Neuronal stem cell (in vitro differentiated cells): ENCODE results near the gene CDKN1A.

Source experiments
- DNase-seq: peaks from one replicate; pipeline ENCODE4 v3.0.0-alpha.2; 2013; ENCODE audit warnings: low spot score
- H2AFZ ChIP-seq: one replicate; pipeline ENCODE4 v1.6.1; 2013; ENCODE audit warnings: mild to moderate bottlenecking, low read length, inconsistent platforms
- H2AK5ac ChIP-seq: 2 replicates; pipeline ENCODE4 v1.6.1; 2013; ENCODE audit warnings: low read depth, mild to moderate bottlenecking, inconsistent platforms, low read length, moderate library complexity, mixed read lengths
- H2BK120ac ChIP-seq: 2 replicates; pipeline ENCODE4 v1.6.1; 2013; ENCODE audit warnings: low read depth, mild to moderate bottlenecking, inconsistent platforms, low read length, moderate library complexity, mixed read lengths
- H2BK12ac ChIP-seq: one replicate; pipeline ENCODE4 v1.6.1; 2013; ENCODE audit warnings: low read length, inconsistent platforms
- H2BK15ac ChIP-seq: 2 replicates; pipeline ENCODE4 v1.6.1; 2013; ENCODE audit warnings: mild to moderate bottlenecking, low read length, inconsistent platforms, mixed read lengths
- H2BK5ac ChIP-seq: one replicate; pipeline ENCODE4 v1.6.1; 2013; ENCODE audit warnings: inconsistent platforms, mild to moderate bottlenecking, low read length, moderate library complexity
- H3K14ac ChIP-seq: one replicate; pipeline ENCODE4 v1.6.1; 2013; ENCODE audit warnings: low read length, inconsistent platforms
- H3K18ac ChIP-seq: 2 replicates; pipeline ENCODE4 v1.6.1; 2013; ENCODE audit warnings: low read length, inconsistent platforms
- H3K23ac ChIP-seq: 2 replicates; pipeline ENCODE4 v1.6.1; 2013; ENCODE audit warnings: low read depth, mild to moderate bottlenecking, mixed read lengths, low read length, inconsistent platforms; ENCODE audit not compliant: poor library complexity
- H3K27ac ChIP-seq: replicated peaks from 3 replicates; pipeline ENCODE4 v1.5.1; 2013; ENCODE audit warnings: low read length, inconsistent platforms
- H3K27me3 ChIP-seq, 3 experiments: 2 replicates each; pipeline ENCODE4 v1.6.1; 2013; ENCODE audit warnings: low read length in 3 of 3, mild to moderate bottlenecking in 2 of 3, inconsistent platforms in 1 of 3, low read depth in 1 of 3, mixed read lengths in 1 of 3, moderate library complexity in 1 of 3; ENCODE audit not compliant: control insufficient read depth in 3 of 3, insufficient read depth in 3 of 3
- H3K36me3 ChIP-seq, 2 donors: replicated peaks in 1 of 2; 2 replicates each; pipeline ENCODE4 v1.6.1; 2013; ENCODE audit warnings: low read length in 2 of 2; ENCODE audit not compliant: control insufficient read depth in 2 of 2, insufficient read depth in 2 of 2
- H3K4ac ChIP-seq: 2 replicates; pipeline ENCODE4 v1.6.1; 2013; ENCODE audit warnings: inconsistent platforms, mild to moderate bottlenecking, low read length, moderate library complexity
- H3K4me1 ChIP-seq, 2 donors: 1 replicate in 1 of 2; 2 replicates in 1 of 2; pipeline ENCODE4 v1.6.1; 2013; ENCODE audit warnings: low read length in 2 of 2, low read depth in 1 of 2; ENCODE audit not compliant: control insufficient read depth in 2 of 2, insufficient read depth in 1 of 2
- H3K4me2 ChIP-seq: one replicate; pipeline ENCODE4 v1.6.1; 2013; ENCODE audit warnings: mild to moderate bottlenecking, low read length, inconsistent platforms; ENCODE audit not compliant: insufficient read depth, poor library complexity, severe bottlenecking
- H3K4me3 ChIP-seq, 2 donors: 2 replicates each; pipeline ENCODE4 v1.5.1; 2013; ENCODE audit warnings: low read length in 2 of 2, mild to moderate bottlenecking in 2 of 2, inconsistent platforms in 1 of 2, moderate library complexity in 1 of 2
- H3K79me1 ChIP-seq: one replicate; pipeline ENCODE4 v1.6.1; 2013; ENCODE audit warnings: low read depth, mild to moderate bottlenecking, inconsistent platforms, low read length, moderate library complexity
- H3K9ac ChIP-seq: one replicate; pipeline ENCODE4 v1.6.1; 2013; ENCODE audit warnings: mild to moderate bottlenecking, low read depth, low read length, inconsistent platforms; ENCODE audit not compliant: poor library complexity
- H3K9me3 ChIP-seq, 2 donors: replicated peaks in 1 of 2; 2 replicates each; pipeline versions ENCODE3 to v1.6.1; 2013; ENCODE audit warnings: low read length in 2 of 2, mild to moderate bottlenecking in 2 of 2, inconsistent platforms in 1 of 2, low read depth in 1 of 2, mixed read lengths in 1 of 2, moderate library complexity in 1 of 2; ENCODE audit not compliant: control insufficient read depth in 2 of 2, insufficient read depth in 1 of 2
- H4K8ac ChIP-seq: one replicate; pipeline ENCODE4 v1.6.1; 2013; ENCODE audit warnings: low read depth, mild to moderate bottlenecking, inconsistent platforms, low read length, moderate library complexity
- H4K91ac ChIP-seq: one replicate; pipeline ENCODE4 v1.6.1; 2013; ENCODE audit warnings: low read length, low read depth, mild to moderate bottlenecking, inconsistent platforms; ENCODE audit not compliant: poor library complexity
- WGBS, 2 donors: extraction: QIAGEN DNeasy Blood & Tissue Kit; methylation state at CpG; one replicate each; pipeline ENCODE4 v1.1.7; 2013; ENCODE audit warnings: missing lambda C conversion rate in 2 of 2, mixed read lengths in 1 of 2; ENCODE audit not compliant: insufficient read length in 2 of 2, insufficient replicate concordance in 1 of 2; ENCODE audit errors: extremely low coverage in 2 of 2; 5-methylcytosine and 5-hydroxymethylcytosine counted together

The CDKN1A gene

DNA sequence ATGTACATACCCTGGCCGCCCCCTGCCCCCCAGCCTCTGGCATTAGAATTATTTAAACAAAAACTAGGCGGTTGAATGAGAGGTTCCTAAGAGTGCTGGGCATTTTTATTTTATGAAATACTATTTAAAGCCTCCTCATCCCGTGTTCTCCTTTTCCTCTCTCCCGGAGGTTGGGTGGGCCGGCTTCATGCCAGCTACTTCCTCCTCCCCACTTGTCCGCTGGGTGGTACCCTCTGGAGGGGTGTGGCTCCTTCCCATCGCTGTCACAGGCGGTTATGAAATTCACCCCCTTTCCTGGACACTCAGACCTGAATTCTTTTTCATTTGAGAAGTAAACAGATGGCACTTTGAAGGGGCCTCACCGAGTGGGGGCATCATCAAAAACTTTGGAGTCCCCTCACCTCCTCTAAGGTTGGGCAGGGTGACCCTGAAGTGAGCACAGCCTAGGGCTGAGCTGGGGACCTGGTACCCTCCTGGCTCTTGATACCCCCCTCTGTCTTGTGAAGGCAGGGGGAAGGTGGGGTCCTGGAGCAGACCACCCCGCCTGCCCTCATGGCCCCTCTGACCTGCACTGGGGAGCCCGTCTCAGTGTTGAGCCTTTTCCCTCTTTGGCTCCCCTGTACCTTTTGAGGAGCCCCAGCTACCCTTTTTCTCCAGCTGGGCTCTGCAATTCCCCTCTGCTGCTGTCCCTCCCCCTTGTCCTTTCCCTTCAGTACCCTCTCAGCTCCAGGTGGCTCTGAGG, 7.6 kb downstream of the CDKN1A start:
- peaks cover 11% of the 10 kb centered on the region for H3K79me1 ChIP-seq
- peak overlapping the region in 1 of 2 donors; percentile 15 for H3K4me3 ChIP-seq
- no peak overlapping the region for H3K18ac ChIP-seq
- no peak overlapping the region for H3K4ac ChIP-seq
- H2BK12ac ChIP-seq = no peak overlapping the region
- H2BK5ac ChIP-seq = no peak overlapping the region
- H3K9me3 ChIP-seq = peaks cover 1 to 4% of the 10 kb centered on the region in 2 donors
- H3K14ac ChIP-seq = no peak overlapping the region
- no peak overlapping the region for H3K23ac ChIP-seq
- H3K9ac ChIP-seq = no peak overlapping the region
- no peak for DNase-seq
- H2AFZ ChIP-seq = no peak overlapping the region
- H3K4me1 ChIP-seq = peaks cover 0 to 7% of the 10 kb centered on the region in 2 donors
- H4K8ac ChIP-seq = no peak overlapping the region
- H3K27me3 ChIP-seq = no peaks in the 10 kb centered on the region
- H2BK15ac ChIP-seq = no peak overlapping the region
- no CpG with 5 or more reads among the region's 11 CpGs for WGBS, 2 donors
- no peak overlapping the region for H2AK5ac ChIP-seq
- peaks cover 29 to 59% of the 10 kb centered on the region in 2 donors for H3K36me3 ChIP-seq
- H2BK120ac ChIP-seq = no peak overlapping the region
- no peak overlapping the region for H3K4me2 ChIP-seq
- no peak overlapping the region for H3K27ac ChIP-seq
- H4K91ac ChIP-seq = no peak overlapping the region

GRCh38 chr6:36686668-36687513, 8.4 kb downstream of the CDKN1A start:
- no CpG with 5 or more reads among the region's 10 CpGs for WGBS, 2 donors
- Histone ChIP-seq H3K27ac (no peak overlapping the region), H2AFZ (no peak overlapping the region)

GRCh38 chr6:36688063-36688738, 9.7 kb downstream of the CDKN1A start:
- H3K4me1 ChIP-seq = no peaks in the 10 kb centered on the region
- H2AFZ ChIP-seq = no peak overlapping the region
- H3K14ac ChIP-seq = no peak overlapping the region
- no peak overlapping the region for H2BK120ac ChIP-seq
- H3K9ac ChIP-seq = no peak overlapping the region
- H3K4me3 ChIP-seq = no peak overlapping the region
- H3K4ac ChIP-seq = no peak overlapping the region
- H3K4me2 ChIP-seq = no peak overlapping the region
- H3K27me3 ChIP-seq = peaks cover 0 to 9% (median 0%) of the 10 kb centered on the region in 3 experiments
- no peak overlapping the region for H2AK5ac ChIP-seq
- peaks cover 11% of the 10 kb centered on the region for H3K79me1 ChIP-seq
- no peak overlapping the region for H2BK5ac ChIP-seq
- peaks cover 29 to 44% of the 10 kb centered on the region in 2 donors for H3K36me3 ChIP-seq
- no peak overlapping the region for H2BK12ac ChIP-seq
- DNase-seq = no peak
- peaks cover 4 to 9% of the 10 kb centered on the region in 2 donors for H3K9me3 ChIP-seq
- H4K8ac ChIP-seq = no peak overlapping the region
- H2BK15ac ChIP-seq = no peak overlapping the region
- H3K18ac ChIP-seq = no peak overlapping the region
- no peak overlapping the region for H3K27ac ChIP-seq
- no peak overlapping the region for H4K91ac ChIP-seq
- no peak overlapping the region for H3K23ac ChIP-seq
- WGBS, 2 donors = no CpG with 5 or more reads among the region's 6 CpGs

More at GRCh38 chr6:36686668-36687513, 8.4 kb downstream of the CDKN1A start:
- Histone ChIP-seq H3K4me3 (peak overlapping the region in 1 of 2 donors; percentile 15), H3K23ac (no peak overlapping the region), H3K4ac (no peak overlapping the region), H3K79me1 (peaks cover 11% of the 10 kb centered on the region), H3K4me1 (peaks cover 0 to 5% of the 10 kb centered on the region in 2 donors), H4K8ac (no peak overlapping the region), H3K9me3 (peaks cover 4 to 9% of the 10 kb centered on the region in 2 donors), H3K18ac (no peak overlapping the region), H2BK15ac (no peak overlapping the region), H3K14ac (no peak overlapping the region), H2BK5ac (no peak overlapping the region), H3K4me2 (no peak overlapping the region), H2BK120ac (no peak overlapping the region), H3K27me3 (no peaks in the 10 kb centered on the region), H2BK12ac (no peak overlapping the region), H3K36me3 (peaks cover 29 to 57% of the 10 kb centered on the region in 2 donors), H4K91ac (no peak overlapping the region), H2AK5ac (no peak overlapping the region), H3K9ac (no peak overlapping the region)
- no peak for DNase-seq
